Hematopoietic multipotent progenitor cell treated with erythropoietin and hydrocortisone succinate and interleukin-3 and kit ligand, for 15 days (in vitro differentiated cells): ENCODE measurements around the gene SNTA1.
"Not testable (repeated sequence)": the region's sequence is repeated elsewhere in the genome, so short reads cannot be mapped to it uniquely, and the experiment has no call there.

ENCODE experiments used
- DNase-seq: peaks from one replicate; pipeline ENCODE4 v3.0.0-alpha.2; 2015; ENCODE audit warnings: low spot score

Gene SNTA1

DNA sequence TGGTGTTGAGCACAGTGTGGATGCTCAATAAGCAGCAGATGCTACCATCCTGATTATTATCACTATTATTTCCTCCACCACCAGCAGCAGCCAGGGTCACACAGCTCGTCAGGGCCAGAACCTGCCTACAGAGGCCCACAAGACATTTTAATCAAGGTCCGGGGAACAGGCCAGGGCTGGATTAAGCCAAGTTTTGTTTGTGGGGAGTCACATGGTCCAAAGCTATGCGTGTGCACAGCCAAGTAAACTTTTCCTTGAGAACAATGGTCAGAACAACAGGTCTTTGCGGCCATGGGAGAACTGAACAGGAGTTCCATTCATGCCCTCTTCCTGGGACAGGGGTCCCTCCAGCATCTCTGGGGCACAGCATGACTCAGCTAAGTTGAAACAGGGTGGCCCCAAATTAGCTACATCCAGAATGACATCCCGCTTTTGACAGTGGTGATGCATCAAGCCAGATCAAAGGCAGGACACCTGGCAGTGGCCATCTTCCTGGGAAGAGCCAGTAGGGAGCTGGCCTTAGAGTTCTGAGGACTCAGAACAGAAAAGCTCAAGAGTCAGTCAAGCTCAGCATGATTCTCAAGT, 11.7 kb downstream of the SNTA1 start:
- no peak for DNase-seq

DNA sequence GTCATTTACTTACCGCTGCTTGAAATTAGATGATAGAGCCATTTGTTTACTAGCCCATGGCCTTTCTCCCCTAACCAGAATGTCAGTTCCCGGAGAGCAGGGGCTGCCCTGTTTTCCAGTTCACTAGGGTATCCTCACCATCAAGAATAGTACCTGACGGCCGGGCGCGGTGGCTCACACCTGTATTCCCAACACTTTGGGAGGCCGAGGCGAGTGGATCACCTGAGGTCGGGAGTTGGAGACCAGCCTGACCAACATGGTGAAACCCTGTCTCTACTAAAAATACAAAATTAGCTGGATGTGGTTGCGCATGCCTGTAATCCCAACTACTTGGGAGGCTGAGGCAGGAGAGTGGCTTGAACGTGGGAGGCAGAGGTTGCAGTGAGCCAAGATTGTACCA, 19.7 kb downstream of the SNTA1 start:
- not testable (repeated sequence) for DNase-seq

DNA sequence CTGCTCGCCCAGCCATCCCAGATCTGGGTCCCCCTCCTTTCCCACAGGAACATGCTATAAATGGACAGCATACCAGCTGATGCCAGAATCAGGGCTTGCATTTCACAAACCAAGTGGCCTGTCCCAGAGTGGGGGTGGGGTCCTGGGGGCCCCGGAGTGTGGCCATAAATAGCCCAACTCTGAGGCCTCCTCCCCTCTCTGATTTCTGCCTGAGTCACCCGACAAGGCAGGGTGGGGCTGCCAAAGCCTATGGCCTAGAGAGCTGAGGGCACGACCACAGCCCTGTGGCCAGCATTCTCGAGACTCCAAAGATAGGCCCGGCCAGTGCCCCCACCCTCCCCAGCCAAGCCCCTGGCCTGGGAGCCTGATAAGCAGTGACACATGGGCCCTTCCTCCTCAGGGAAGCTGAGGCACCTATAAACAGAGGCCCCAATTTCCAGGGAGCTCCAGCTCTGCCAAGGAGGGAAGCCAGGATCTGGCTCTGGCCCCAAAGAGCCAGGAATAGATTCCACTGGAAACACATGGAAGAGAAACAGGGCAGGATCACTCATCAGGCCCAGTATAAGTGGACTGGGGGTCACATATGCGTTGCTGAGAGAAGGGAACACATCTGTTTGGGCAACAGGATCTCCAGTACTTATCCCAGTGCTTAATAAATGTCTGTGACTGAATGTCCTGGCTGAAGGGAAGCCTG, 20.3 kb downstream of the SNTA1 start:
- peak; percentile 34 for DNase-seq

DNA sequence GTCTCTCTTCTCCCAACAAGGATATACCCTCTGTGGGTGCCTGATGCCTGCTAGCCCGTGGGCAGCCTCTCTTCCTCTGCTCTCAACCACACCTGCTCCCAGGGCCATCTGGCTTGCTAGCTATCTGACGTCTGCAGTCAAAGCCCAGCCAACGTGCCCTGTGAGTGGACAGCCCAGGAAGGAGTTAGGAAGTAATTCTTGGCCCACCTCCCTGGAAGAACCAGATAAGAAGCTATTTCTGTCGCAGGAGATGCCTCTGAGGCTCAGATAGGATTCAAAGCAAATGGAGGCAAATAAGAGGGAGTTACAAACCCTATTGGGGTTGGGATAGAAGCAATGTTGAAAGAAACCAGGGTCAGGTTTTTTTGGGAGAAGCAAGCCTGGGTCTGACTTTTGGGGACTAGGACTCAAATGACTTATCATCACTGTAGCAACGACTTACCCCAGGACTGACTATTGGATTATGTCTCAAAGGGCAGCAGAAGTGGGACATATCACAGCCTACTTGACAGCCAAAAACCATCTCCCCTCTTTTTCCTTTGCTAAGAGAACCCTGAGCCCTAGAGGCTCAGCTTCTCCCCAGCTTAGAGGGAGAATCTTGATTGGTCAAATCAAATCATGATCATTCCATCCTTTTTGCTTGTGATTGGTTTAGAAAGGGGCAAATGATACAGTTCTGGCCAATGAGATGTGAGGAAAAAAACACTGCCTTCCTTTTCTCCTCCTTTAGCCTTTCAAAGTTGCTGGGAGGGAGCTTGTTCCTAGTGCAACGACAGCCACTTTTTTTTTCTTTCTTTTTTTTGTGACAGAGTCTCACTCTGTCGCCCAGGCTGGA, 24.2 kb downstream of the SNTA1 start:
- peak; percentile 46 for DNase-seq

DNA sequence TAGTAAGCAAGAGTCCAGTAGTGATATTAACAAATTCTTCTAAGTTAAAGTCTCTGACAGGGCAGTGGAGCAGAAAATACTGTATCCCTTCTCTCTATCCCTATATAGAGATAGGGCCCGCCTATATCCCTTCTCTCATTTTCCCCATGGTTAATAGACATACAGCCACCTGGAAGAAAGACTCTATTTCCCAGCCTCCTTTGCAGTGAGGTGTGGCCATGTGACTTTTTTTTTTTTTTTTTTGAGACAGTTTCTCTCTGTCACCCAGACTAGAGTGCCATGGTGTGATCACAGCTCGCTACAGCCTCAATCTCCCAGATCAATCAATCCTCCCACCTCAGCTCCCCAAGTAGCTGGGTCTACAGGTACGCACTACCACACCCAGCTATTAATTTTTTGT, 25.5 kb downstream of the SNTA1 start:
- no peak for DNase-seq

DNA sequence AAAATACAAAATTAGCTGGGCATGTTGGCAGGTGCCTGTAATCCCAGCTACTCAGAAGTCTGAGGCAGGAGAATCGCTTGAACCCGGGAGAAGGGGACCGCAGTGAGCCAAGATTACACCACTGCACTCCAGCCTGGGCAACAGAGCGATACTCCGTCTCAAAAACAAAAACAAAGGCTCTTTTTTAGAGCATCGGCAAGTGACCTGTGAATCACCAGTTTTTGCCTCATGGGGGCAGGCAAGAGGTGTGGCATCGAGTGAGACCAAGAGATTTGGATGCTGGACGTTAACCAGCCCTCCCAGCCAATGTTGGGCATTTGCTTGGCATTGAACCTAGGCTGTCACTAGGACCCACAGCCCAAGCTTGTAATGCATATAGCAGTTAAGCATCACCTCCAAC, 27.6 kb downstream of the SNTA1 start:
- no peak for DNase-seq

DNA sequence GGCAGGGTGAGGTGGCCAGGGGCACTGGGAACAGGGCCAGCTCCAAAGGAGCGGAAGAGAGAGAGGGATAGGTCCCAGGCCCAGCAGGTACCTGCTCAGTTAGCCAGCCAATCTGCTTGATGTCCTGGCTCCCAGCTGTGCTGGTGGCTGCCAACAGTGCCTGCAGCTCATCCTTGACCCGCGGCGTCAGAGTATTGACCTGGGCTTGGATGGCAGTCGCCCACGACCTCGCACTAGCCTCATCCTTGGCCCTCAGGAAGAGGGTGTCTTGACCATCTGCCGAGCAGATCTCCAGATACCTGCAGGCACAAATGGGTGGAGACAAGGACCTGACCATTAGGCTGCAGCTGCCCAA, 31.1 kb downstream of the SNTA1 start:
- no peak for DNase-seq

DNA sequence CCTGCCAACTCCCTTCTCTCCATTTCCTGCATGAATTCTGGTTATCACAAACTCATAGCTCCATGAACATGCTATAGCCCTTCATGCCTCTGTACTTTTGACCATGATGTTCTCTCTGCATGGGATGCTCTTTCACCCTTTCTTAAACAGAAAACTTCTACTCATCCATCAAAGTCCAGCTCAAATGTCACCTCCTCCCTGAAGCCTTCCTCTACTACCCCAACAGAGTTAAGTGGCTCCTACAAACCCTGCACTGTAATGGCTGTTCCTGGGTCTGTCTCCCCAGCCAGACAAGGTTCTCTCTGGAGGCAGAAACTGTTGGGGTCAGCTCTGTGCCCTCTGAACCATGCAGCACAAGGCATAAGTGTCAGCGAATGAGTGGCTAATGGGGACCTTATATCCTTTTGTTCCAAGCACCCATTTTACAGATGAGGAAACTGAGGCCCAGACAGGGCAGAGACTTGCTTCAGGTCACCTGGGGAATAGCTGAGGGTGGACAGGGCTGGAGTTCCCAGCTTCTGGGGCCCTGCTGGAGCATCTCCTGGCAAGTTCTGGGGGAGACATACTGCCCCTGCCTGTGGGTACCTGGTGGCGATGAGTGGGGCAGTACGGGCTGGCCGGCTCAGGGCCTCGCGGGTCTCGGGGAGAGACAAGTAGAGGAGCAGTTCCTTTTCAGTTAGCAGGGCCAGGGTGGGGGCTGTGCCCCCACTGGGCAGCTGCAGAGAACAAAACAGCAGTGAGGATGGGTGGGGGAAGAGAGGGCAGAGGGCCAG, 31.7 kb downstream of the SNTA1 start:
- DNase-seq, result no peak

DNA sequence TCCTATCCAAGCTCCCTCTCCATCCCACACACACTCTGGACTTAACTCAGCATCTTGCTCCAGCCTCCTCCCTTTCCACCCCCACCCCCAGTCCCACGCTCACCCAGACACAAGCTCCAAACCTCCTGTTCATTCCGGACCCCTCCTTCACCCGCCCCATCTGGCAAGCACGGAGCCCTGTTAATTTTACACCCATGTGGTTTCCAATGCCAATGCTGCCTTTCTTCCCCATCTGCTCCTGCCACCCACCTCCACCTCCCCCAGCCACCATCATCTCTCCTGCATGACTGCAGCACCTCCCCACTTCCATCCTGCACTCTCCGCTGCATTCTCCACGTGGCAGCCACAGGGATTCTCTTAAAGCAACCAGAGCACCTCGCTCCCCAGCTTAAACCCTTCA, 32.3 kb downstream of the SNTA1 start:
- no peak for DNase-seq

DNA sequence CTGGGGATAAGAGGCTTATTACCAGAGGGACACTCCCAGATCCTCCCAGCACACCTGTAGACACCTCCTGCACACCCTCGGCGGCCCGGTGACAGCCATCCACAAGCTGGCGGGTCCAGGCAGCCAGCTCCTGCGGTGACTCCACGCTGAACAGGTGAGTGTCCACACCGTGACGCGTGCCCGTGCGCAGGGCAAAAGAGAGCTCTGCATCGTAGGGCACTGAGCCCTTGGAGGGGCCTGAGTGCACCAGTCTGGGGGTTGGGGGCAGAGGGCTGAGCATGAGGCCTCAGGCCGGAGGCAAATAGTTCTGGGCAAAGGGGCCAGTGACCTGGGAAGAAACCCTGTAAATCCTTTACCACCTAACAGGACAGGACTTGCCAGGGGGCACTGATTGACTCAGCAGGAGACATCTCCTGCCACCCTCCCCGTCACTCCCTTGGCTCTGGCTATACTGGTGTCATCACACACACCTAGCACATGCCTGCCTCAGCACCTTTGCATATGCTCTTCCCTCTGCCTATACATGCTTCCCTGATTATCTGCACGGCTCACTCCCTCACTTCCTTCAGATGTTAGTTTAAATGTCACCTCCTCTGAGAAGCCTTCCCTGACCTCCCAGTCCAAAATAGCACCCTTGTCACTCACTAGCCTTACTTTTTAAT, 33.4 kb downstream of the SNTA1 start:
- no peak for DNase-seq

DNA sequence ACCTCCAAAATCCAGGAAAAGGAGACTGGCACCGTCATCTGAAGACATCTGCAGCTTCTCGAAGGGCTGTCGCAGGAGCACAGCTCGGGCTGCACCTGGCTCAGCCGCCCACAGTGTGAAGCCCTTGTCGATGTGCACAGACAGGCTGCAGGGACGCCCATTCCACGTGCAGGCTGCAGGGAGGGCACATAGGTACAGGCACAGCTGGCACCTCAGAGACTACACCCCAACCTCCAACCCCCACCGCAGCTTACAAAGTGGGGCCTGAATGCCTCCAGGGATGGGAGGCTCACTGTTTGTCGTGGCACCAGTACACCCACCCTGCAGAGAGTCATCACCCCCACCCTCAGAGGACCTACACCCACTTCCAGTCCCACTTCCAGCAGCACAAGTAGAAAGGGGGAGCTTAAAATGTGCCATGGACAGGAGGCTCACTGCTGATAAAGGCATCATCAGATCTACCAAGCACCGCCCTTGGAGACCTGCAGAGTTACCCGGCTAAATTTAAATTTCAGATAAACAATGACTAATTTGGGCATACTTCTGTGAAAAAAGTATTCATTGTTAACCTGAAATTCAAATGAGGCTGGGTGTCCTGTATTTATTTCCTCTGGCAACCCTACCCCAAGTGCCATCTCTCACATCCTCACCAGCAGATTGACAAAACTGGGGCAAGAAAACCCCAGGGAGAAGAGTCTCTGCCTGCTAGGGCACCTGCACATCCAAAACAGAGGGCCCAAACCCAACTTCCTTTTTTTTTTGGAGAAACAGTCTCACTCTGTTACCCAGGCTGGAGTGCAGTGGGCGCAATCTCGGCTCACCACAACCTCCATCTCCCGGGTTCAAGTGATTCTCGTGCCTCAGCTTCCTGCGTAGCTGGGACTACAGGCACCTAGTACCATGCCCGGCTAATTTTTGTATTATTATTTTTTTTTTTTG, 34.6 kb downstream of the SNTA1 start:
- no peak for DNase-seq

DNA sequence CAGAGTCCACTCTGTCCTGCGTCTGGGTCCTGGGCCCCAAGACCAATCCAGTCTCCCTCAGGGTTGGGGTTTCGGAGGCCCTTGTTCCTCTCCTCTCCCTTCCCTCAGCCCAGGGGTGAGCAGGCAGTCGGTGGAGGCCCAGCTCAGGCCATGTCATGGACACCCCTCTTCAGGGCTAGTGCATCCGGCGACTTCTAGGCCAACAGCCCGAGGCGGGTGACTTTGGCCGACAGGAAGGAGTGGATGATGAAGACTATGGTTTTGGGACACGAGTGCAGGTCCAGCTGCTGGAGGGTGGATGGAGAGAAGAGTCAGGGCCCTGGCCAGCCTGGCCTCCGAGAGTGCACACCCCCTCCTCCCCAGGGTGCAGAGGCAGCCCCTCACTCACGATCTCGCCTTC, 35.2 kb downstream of the SNTA1 start:
- DNase-seq, result no peak

DNA sequence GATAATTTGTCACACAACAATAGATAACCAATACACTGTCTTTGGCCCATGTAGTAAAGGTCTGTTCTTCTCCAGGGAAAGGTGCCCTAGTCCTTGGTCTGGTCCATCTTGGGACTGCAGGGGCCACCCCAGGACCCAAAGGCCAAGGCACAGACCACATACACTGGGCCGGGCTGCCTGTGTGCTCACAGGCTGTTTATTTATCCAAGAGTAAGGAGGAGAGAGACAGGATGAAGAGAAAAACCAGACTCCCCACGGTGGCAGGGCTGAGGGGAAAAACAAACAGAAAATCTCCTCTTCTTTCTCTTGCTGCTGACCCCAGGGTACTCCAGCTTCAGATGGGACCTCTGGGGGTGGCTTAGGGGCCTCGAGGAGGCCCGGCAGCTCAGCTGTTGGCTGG, 35.8 kb downstream of the SNTA1 start:
- DNase-seq, result no peak

DNA sequence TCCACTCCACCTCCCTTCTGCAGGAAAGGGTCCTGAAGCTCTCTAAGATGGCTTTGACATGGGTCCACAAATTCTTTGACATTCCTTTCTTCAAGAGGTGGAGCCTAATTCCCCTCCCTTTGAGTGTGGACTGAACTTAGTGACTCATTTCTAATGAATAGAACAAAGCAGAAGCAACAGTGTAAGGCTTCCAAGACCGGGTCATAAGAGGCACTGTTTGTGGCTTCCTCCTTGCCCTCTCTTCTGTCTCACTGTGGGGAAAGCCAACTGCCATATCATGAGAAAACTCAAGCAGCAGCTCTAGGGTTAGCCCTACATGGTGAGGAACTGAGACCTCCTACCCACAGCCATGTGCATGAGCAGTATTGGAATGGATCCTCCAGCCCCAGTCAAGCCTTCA, 36.3 kb downstream of the SNTA1 start:
- no peak for DNase-seq

DNA sequence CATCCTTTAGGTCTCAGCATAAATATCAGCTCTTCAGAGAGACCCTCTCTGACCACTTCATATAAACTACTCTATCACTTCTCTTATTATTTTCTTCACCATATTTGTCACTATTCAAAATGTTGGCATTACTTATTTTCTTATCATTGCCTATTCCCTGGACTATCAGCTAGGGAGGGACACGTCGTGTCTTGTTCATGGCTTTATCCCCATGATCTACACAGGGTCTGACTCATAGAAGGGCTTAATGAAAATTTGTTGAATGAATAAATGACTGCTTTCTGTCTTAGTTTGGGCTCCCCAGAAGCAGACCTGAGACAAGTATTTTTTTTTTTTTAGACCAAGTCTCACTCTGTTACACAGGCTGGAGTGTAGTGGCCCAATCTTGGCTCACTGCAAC, 39.3 kb downstream of the SNTA1 start:
- DNase-seq, result no peak

DNA sequence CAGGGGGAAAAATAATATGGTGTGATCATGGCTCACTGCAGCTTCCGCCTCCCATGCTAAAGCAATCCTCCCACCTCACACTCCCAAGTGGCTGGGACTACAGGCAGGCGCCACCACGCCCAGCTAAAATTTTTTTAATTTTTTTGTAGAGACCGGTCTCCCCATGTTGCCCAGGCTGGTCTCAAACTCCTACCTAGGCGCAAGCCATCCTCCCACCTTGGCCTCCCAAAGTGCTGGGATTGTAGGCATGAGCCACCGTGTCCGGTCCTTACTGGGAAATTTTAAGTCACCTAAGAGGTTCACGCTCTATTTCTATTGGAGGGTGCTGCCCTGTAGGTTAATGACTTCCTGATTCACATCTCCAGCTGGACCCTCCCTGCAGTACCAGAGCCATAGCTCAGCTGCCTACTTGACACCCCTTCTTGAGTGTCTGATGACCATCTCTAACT, 41.6 kb downstream of the SNTA1 start:
- DNase-seq, result peak; percentile 21

DNA sequence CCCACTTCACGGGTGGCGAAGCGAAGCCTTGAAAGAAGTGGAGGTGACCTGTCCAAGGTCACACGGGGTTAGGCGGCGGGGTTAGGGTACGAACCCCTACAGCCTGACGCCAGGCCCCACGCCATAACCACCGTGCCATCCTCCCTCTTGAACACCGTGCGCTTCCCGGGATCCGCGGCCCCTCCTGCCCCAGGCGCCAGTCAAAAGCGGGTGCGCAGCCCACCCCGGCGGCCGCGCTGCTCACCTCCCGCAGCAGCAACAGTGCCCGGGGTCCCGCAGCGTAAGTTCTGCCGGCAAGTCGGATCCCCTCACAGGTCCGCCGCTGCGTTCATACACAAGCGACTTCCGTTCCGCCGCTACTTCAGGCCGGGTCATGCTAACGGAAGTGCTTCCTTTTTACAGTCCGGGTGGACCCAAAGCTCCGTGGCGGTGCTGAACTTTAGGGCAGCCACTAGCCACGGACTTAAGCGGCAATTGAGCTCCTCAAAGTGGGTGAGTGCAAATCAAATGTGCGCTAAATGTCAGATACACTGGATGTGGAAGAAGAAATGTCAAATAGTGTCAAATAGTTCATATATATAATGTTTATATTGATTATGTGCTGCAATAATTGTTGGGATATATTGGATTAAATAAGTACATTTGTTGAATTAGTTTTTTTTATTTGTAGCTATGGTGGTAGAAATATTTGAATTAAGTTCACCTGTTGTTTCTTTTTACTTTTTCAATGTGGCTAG, 42.2 kb downstream of the SNTA1 start, which contains the start of gene CDK5RAP1:
Gene CDK5RAP1, minus strand, starts transcription at position 336 of the 737 bp plus-strand sequence. CDS start 4,455 bp downstream, outside the sequence.
- peak; percentile 85 for DNase-seq

DNA sequence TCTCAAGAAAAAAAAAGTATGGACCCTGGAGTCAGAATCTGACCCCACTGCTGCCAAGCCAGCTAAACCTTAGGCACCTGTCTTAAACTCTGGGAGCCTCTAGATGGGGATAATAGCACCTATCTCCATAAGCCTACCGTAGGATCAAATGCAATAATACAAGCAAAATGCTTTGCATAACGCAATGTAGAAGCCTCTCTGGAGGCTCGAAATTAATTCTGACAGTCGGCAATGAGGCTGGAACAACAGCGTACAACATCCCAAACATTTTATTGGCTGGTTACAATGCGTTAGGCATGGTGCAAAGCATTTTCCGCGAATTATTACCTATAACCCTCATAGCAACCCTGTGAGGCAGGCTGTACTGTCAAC, 42.8 kb downstream of the SNTA1 start:
- DNase-seq, result peak; percentile 26

DNA sequence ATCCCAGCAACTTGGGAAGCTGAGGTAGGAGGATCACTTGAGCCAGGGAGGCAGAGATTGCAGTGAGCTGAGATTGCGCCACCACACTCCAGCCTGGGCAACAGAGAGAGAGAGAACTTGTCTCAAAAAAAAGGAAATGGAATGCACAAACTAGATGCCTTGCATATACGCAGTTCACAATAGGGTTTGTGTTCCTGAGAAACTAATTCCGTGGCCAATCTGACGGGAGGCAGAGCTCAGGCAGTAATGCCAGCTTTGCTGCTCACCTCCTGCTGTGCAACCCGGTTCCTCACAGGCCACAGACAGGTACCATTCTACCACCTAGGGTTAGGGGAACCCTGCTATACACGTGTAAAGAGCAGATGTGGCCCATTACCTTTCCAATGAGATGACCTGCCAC, 43.6 kb downstream of the SNTA1 start:
- DNase-seq, result no peak

DNA sequence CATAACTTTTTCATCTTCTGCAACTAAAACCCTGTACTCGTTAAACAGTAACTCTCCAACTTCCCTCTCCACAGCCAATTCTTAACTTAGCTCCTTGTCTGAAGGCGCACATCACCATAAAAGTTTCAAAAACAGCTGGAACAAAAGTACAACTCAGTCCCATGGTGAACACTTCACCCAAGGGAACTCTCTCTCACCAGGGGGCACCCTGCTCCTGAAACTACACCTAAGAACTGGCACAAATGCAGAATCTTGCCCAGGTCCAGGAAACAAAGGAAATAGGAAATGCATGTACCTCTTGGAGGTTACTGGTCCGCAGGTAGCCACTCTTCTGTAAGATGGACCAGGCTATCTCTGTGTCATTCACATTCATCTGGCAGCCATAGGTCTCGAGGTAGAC, 48.8 kb downstream of the SNTA1 start:
- no peak for DNase-seq
